CD4-positive, alpha-beta T cell treated with Interferon gamma for 1 hour (primary cell): ENCODE data around the gene ZFPL1.

Source experiments
- DNase-seq: peaks from one replicate; pipeline ENCODE4 v3.0.0-alpha.2; 2020

Gene ZFPL1

DNA sequence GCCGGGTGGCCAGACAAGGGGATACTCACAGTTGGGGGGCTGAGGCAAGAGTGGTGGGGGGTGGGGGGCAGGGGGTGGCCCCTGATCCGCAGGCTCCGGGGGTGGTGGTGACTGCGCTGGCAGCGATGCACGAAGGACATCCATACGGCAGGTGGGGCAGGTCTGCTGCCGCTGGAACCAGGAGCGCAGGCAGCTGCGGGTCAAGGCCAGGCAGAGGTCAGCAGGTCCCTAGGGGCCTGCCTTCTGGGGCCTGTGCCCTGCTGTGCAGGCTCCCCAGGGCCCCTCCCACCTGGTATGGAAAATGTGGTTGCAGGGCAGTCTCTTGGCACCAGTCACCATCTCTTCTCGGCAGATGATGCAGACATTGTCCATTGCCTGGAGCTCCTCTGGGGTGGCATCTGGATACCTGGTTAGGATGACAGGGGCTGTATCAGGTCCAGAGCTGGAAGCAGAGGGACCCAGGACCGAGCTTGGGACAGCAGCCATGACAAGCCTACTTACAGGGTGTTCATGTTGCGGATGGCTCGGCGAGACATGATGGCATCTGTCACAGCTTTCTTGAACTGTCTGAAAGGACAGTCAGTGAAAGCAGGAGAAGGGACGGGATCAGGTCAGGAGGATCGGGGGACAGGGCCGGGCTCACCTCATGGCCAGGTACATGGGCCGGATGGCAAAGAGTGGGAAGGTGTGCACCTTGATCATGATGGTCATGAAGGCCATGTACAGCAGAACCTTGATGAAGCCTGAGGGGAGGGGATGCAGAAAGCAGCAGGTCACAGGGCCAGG is 46.8 kb downstream of the ZFPL1 start:
- no peak for DNase-seq

DNA sequence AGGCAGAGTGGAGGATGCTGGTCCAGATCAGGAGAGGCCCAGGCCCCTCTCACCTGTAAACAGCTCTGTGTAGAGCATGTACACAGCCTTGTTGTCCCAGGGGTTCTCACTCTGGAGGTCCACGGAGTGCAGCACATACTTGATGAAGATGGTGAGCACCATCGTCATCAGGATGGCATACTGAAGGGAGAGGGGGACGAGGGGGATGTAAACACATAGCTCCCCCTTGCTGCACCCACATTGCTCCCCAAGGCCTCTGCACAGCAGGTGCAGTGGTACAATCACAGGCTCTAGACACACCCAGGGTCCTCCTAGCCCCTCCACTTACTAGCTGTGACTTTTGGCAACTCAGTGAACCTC is 47.4 kb downstream of the ZFPL1 start:
- DNase-seq, result no peak

DNA sequence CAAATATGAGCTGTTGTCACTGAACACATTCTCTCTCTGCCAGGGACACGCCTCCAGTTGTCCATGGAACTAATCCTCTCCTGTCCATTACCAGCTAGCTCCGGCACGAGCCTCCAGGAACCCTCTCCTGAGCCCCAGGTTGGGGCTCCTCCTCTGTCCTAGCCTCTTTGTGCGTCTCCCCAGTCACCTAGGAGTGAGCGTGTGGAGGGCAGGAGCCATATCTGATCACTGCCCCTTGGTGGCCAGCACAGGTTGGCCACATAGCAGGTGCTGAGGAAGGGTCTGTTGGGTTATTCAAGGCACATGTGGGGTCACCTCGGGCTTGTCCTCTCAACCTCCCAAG is 47.8 kb downstream of the ZFPL1 start:
- DNase-seq, result no peak

DNA sequence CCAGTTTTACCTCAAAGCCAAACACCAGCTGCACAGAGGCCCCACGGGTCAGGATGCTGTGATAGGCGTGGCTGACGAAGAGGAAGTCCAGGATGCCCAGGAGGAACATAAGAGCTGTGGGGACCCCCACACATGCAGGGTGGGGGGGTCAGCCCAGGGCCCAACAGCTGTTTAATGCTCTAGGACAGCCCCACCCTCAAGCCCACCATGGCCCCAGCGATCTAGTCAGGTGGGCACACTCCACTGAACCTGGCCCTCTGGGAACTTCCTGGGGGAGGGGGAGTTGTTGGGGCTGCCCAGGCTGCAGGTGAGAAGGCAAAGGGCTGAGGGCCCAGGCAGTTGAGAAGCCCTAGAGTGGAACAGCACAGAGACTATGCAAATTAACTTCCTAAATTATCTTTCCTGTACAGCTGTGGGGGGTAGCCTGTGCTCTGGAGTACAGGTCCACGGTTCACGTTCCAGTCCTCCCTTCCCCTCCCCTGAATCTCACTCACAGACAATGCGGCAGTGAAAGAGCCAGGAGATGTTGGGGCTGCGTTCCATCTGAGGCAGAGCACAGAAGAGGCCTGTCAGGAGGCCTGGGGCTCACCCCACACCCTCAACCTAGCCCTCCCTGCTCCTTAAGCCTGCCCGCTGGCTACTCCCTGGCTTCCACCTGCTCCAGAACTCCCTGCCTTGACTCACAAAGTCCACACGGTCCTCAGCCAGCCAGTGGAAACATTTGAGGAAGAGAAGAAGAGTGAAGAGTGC is 48.4 kb downstream of the ZFPL1 start:
- DNase-seq, result peak; percentile 65

DNA sequence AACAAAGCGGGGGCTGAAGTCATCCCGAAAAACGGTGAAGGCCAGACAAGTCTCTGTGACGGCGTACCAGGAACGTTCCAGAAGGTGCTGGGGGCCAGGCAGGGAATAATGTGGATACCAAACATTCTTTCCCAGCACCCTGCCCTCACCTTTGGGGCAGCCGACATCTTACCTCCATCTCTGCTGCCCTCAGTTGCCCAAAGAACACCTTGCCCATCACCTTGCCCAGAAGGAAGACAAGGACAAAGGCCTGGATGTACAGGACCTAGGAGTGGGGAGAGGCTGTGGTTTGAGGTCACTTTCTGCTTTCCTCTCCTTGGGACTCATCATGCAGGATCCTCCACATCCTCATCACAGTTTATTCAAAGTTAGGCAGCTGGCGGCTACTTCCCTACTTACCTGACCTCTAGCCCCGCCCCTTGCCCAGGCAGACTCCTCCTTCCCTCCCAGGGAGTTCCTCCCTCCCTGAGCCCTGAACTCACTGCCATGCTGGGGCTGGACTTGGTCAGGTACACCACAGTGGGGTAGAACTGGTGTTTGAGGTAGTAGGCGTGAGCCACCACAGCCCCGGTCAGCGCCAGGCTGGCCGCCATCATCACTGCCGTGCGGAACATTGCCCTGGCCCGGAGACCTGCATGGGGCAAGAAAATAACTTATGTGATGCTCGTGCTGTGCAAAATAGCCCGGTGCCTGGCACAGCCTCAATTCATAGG is 49.1 kb downstream of the ZFPL1 start:
- DNase-seq, result peak; percentile 63

DNA sequence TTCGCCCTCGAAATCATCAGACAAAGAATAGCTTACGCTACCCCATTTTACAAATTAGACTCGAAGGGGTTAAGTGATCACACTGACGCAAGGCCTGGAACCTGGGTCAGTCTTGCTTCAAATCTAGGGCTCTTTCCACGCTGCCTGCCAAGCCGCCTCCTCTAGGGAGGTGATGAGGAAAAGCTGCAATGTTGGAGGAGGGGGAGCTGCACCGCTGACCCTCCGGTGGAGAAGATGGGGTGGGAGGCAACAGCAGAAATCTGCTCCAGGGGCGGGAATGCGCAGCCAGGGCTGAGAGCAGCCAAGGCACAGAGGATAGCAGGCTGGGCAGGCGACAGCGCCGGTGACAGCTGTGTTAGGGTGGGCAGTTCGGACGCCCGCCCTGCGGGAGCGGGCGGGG is 49.7 kb downstream of the ZFPL1 start:
- DNase-seq, result no peak

DNA sequence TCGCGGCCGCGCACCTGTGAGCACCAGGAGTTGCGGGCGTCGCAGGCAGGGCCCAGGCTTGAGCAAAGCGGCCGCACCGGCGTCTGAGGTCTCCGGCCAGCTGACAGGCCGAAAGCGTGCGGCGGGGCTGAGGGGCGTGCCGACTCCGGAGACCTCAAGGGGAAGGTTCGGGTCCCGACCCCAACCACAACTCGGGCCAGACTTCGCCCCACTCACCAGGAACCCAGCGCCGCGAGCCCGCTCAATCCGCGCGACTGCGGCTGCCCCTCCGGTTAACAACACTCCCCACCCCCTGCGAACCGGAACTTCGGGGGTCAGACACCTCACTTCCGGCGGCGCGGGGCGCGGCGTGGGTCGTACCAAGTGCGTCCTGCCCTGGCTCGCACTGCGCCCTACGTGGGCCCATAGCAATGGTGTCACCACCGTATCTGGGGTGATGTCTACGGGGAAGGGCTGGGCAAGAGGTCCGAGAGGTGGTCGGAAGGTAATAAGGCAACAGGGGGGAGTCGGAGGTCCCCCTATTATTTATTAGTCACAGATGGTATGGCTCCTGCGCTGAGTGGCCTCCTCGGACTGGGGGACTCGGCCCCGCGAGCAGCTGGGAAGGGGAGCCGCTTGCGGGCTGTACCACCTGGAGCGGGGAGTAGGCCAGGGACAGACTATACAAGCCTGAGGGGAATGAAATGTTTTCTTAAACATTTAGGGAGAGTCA is 50.4 kb downstream of the ZFPL1 start, which contains the start of gene SYVN1:
Gene SYVN1, minus strand, starts transcription at position 280 of the 712 bp plus-strand sequence. CDS start 918 bp downstream, outside the sequence.
- DNase-seq, result peak; percentile 89

DNA sequence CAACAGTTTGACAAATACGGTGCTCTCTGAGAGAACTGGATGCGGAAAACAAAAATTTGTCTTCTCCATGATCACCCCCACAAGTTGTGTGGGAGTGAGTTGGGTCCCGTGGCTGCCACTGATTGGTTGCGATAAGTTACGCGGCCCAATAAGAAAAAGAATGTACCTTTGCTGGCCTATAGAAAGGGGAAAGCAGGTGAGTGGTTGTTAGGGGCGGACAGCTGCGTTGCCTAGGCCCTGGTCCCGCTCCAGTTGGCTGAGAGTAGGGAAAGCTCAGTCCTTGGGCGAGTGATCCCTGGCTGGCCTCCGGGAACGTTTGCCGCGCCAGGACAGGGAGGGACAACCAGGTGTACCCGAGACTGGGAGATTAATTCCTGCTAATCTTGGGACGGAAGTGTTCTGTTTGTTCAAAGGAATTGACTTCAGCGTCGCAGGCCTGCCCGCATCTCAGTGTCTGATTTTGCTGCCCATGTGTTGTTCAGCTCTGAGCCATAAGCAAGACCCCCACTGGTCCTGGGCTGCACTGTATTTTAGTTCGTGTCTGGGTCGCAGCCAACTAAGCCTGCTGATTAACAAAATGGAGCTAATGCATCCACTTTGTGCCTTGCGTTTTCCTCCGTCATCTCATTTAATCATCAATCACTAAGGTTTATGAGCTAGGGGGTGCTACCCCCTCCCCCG is 51.1 kb downstream of the ZFPL1 start:
- DNase-seq, result peak; percentile 90

DNA sequence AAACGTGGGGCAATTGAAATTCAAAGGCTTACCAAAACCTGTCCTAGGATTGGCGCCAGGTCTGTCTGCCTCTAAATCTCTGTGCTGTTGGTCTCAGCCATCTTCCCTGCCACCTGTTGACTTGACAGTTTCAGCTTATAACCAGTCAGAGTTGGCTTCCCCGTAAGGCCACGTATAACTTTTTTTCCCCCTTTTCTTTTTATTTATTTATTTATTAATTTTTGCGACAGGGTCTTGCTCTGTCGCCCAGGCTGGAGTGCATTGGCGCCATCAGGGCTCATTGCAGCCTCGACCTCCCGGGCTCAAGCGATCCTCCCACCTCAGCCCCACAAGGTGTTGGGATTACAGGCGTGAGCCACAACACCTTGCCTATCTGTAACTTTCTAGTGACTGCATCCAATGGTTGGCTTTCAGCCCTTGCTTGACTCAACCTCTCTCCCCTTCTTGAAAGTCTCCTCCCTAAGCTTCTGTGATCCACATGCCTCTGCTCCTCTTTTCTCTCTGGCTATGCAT is 51.7 kb downstream of the ZFPL1 start:
- no peak for DNase-seq

DNA sequence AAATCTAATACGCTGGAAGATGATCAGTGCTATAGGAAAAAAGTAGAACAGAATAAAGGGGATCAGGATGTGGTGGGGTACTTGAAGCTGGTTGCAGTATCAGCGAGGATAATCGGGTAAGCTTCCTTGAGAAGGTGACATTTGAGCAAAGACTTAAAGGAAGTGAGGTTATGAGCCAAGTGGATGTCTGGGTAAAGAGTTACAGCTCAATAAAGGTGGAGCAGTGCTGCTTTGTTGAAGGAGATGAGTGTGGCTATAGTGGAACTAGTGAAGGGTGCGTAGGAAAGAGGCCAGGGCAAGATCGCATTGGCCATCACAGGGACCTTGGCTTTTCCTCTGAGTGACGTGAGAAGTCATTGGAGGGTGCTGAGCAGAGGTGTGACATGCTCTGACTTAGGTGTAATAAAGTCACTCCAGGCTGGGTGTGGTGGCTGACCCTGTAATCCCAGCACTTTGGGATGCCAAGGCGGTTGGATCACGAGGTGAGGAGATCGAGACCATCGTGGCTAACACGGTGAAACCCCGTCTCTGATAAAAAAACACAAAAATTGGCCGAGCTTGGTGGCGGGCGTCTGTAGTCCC is 52.6 kb downstream of the ZFPL1 start:
- no peak for DNase-seq
